ENCODE data around the gene MAP7. TPM values are rescaled to one million over a fixed set of nuclear protein-coding genes. Genes with fewer than 3 reads are reported as not detected.

MAP7 gene
- total and polyA plus RNA-seq, 9 of the 15 experiments (the other 6 are each of a cell fraction or from before 2014, with no cell fraction given): 0.76 to 7.7 (median 3.9) TPM

- TF ChIP-seq ZBTB49 (CRISPR knock-in tag; IDR thresholded peaks at IDR 0.05; ENCODE audit: borderline replicate concordance) (no peak), REST (IDR thresholded peaks at IDR 0.05; ENCODE audit: borderline replicate concordance) (no peak), REST (CRISPR knock-in tag; IDR thresholded peaks at IDR 0.05; ENCODE audit: low read depth) (peak; percentile 13; the same call in 1 of the 2 replicates), MITF (IDR thresholded peaks at IDR 0.05) (peak; percentile 94), WHSC1 (IDR thresholded peaks at IDR 0.05; ENCODE audit: low read length) (no peak), MNT (conservative IDR thresholded peaks at IDR 0.05) (peak in 1 of 2 experiments; percentile 53; a peak in 1 of 4 replicates), PHF21A (IDR thresholded peaks at IDR 0.05; ENCODE audit: borderline replicate concordance, low read depth) (peak; percentile 57; the same call in 1 of the 2 replicates), MBD1 (CRISPR knock-in tag; IDR thresholded peaks at IDR 0.05) (no peak), L3MBTL2 (IDR thresholded peaks at IDR 0.05) (no peak), FOSL1 (tag; conservative IDR thresholded peaks at IDR 0.05) (peak; percentile 98), RFX7 (CRISPR knock-in tag; IDR thresholded peaks at IDR 0.05) (no peak)
Observed at GRCh38 chr6:136403110-136403980, 146.9 kb downstream of the MAP7 start (continued).
